Esophagus squamous epithelium (tissue), 5 donors: Measurements from ENCODE around the gene COPZ1. TPM values are rescaled to one million over a fixed set of nuclear protein-coding genes. Genes with fewer than 3 reads are reported as not detected.

Source experiments
- DNase-seq: peaks from one replicate; lab custom pipeline; 2025; lab: John Stamatoyannopoulos, UW
- H3K27ac ChIP-seq, 4 donors: fragments of 200-600 bp; sonication (generic); one replicate each; pipeline ENCODE4 v1.5.1; 2016 to 2019; ENCODE audit warnings: mild to moderate bottlenecking in 1 of 4
- H3K27me3 ChIP-seq, 4 donors: fragments of 200-600 bp; sonication (generic); 1 replicate in 3 of 4; 2 replicates in 1 of 4; pipeline versions ENCODE4 v1.5.1 to v1.6.0; 2017 to 2021; ENCODE audit warnings: antibody characterized with exemption in 1 of 4
- H3K36me3 ChIP-seq, 3 donors: fragments of 200-600 bp; sonication (generic); one replicate each; pipeline ENCODE4 v1.5.1; 2016 to 2019
- H3K4me1 ChIP-seq, 3 donors: fragments of 200-600 bp; sonication (generic); one replicate each; pipeline ENCODE4 v1.5.1; 2017 to 2019
- H3K4me3 ChIP-seq, 4 donors: fragments of 200-600 bp; sonication (generic); 1 replicate in 3 of 4; 2 replicates in 1 of 4; pipeline ENCODE4 v1.5.1; 2016 to 2019; ENCODE audit warnings: mild to moderate bottlenecking in 2 of 4, moderate library complexity in 1 of 4
- H3K9me3 ChIP-seq, 3 donors: fragments of 200-600 bp; sonication (generic); one replicate each; pipeline ENCODE4 v1.5.1; 2016 to 2019
- CTCF ChIP-seq, 6 experiments: fragments of 450-650 bp in 4 of 6; fragments of 200-600 bp in 2 of 6; sonication (generic) in 2 of 6; IDR thresholded peaks; one replicate each; pipeline ENCODE4 v1.5.1; 2016 to 2019; ENCODE audit warnings: antibody characterized with exemption in 6 of 6, mild to moderate bottlenecking in 4 of 6, moderate library complexity in 4 of 6
- POLR2A ChIP-seq, 4 donors: fragments of 450-650 bp; IDR thresholded peaks; one replicate each; pipeline ENCODE4 v1.6.1; 2017; ENCODE audit warnings: antibody characterized with exemption in 4 of 4, mild to moderate bottlenecking in 4 of 4, moderate library complexity in 3 of 4
- WGBS, 2 donors: methylation state at CpG; one replicate each; pipeline ENCODE4 v1.1.5; 2018; 5-methylcytosine and 5-hydroxymethylcytosine counted together
- intact Hi-C: fragments of 100-400 bp; cut with DNase I; formaldehyde crosslinking; loops from one replicate; pipeline ENCODE4 v1.15.0; 2022
- total RNA-seq, 4 donors: library from RNA; depleted of rRNA; stranded (reverse); fragments of >200 nt; gene quantifications; one replicate each; pipeline ENCODE4 v1.1.0, GENCODE V29; 2016
- donor health status: DM: yes; HTN: yes; CAD: no.

COPZ1 gene
- total RNA-seq, 4 donors from 2014 or later, result 68.1 to 153 (median 97.9) TPM

GRCh38 chr12:54298904-54299303, 26.0 kb upstream of the COPZ1 start:
- TF ChIP-seq POLR2A (IDR thresholded peaks at IDR 0.05) (no peak), CTCF (IDR thresholded peaks at IDR 0.05) (no peak)
- Histone ChIP-seq H3K4me1 (peaks cover 13 to 27% (median 13%) of the 10 kb centered on the region in 3 donors), H3K9me3 (no peaks in the 10 kb centered on the region), H3K4me3 (no peak overlapping the region), H3K27ac (no peak overlapping the region), H3K36me3 (no peaks in the 10 kb centered on the region), H3K27me3 (peaks cover 0 to 47% (median 0%) of the 10 kb centered on the region in 4 donors)
- DNase-seq, result no peak
- intact Hi-C loops, result loop anchor here (10.0 kb wide), 1 partner anchor 66 kb away; the partner anchor contains the start of gene GPR84
- 76 to 95% methylated on average over 5 of the region's 5 CpGs for WGBS, 2 donors

- DNase-seq, result no peak
- TF ChIP-seq CTCF (IDR thresholded peaks at IDR 0.05), result no peak
- TF ChIP-seq POLR2A (IDR thresholded peaks at IDR 0.05), result no peak
- Histone ChIP-seq H3K27me3 (peaks cover 0 to 55% (median 0%) of the 10 kb centered on the region in 4 donors), H3K4me3 (peak overlapping the region in 1 of 4 donors; percentile 53), H3K36me3 (no peaks in the 10 kb centered on the region), H3K4me1 (peaks cover 17 to 35% (median 20%) of the 10 kb centered on the region in 3 donors), H3K9me3 (no peaks in the 10 kb centered on the region), H3K27ac (no peak overlapping the region)
- 27 to 29% methylated on average over 8 of the region's 8 CpGs for WGBS, 2 donors
- intact Hi-C loops, result loop anchor here (10.0 kb wide), 1 partner anchor 65 kb away; the partner anchor contains the start of gene GPR84
Measured at GRCh38 chr12:54299515-54300224, 25.3 kb upstream of the COPZ1 start.

- Histone ChIP-seq H3K4me1 (peaks cover 17 to 37% (median 20%) of the 10 kb centered on the region in 3 donors), H3K27ac (no peak overlapping the region), H3K27me3 (peaks cover 0 to 57% (median 0%) of the 10 kb centered on the region in 4 donors), H3K4me3 (peak overlapping the region in 3 of 4 donors; percentile 20 to 53 (median 23)), H3K9me3 (no peaks in the 10 kb centered on the region), H3K36me3 (no peaks in the 10 kb centered on the region)
- DNase-seq, result no peak
- 32 to 38% methylated on average over 3 of the region's 3 CpGs for WGBS, 2 donors
- no peak for TF ChIP-seq CTCF (IDR thresholded peaks at IDR 0.05)
- TF ChIP-seq POLR2A (IDR thresholded peaks at IDR 0.05), result no peak
- intact Hi-C loops, result no loop called here
Measured at GRCh38 chr12:54300225-54300731, 24.7 kb upstream of the COPZ1 start.

- TF ChIP-seq CTCF (IDR thresholded peaks at IDR 0.05) (no peak), POLR2A (IDR thresholded peaks at IDR 0.05) (no peak)
- 11 to 21% methylated on average over 9 to 10 of the region's 26 CpGs for WGBS, 2 donors
- peak within 1 kb of the TSS in 3 of 4 donors; percentile 20 to 53 (median 23) for H3K4me3 ChIP-seq
- peaks cover 0 to 57% (median 0%) of the 10 kb centered on the region in 4 donors for H3K27me3 ChIP-seq
- no peaks in the 10 kb centered on the region for H3K9me3 ChIP-seq
- no peak for DNase-seq
- H3K4me1 ChIP-seq, result peaks cover 17 to 37% (median 20%) of the 10 kb centered on the region in 3 donors
- no peaks in the 10 kb centered on the region for H3K36me3 ChIP-seq
- intact Hi-C loops, result no loop called here
- H3K27ac ChIP-seq, result no peak within 1 kb of the TSS
Measured at GRCh38 chr12:54300732-54301427, 24.1 kb upstream of the COPZ1 start, which contains the start of gene NFE2. Gene NFE2 (minus strand): TSS chr12:54301015. CDS start chr12:54295248, 5,767 bp downstream.
